HG03565 (cell line): ENCODE results near the gene CABLES2.

Source experiments
- ATAC-seq: cut with Tn5 transposase; IDR thresholded peaks from one replicate; pipeline ENCODE4 v1.9.1; 2021; ENCODE audit warnings: mild to moderate bottlenecking, moderate library complexity; ENCODE audit not compliant: unreplicated experiment

Gene CABLES2, protein sequence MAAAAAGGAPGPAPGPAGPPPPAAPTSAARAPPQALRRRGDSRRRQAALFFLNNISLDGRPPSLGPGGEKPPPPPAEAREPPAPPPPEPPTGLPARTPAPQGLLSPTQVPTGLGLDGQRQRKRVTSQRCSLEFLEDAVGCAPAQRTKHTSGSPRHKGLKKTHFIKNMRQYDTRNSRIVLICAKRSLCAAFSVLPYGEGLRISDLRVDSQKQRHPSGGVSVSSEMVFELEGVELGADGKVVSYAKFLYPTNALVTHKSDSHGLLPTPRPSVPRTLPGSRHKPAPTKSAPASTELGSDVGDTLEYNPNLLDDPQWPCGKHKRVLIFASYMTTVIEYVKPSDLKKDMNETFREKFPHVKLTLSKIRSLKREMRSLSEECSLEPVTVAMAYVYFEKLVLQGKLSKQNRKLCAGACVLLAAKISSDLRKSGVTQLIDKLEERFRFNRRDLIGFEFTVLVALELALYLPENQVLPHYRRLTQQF

GRCh38 chr20:62407221-62407992 lies at the start of gene CABLES2:
CABLES2 (minus strand) TSS chr20:62407285; CDS start chr20:62407276, 9 bp downstream.
- peak; percentile 83 for ATAC-seq

DNA sequence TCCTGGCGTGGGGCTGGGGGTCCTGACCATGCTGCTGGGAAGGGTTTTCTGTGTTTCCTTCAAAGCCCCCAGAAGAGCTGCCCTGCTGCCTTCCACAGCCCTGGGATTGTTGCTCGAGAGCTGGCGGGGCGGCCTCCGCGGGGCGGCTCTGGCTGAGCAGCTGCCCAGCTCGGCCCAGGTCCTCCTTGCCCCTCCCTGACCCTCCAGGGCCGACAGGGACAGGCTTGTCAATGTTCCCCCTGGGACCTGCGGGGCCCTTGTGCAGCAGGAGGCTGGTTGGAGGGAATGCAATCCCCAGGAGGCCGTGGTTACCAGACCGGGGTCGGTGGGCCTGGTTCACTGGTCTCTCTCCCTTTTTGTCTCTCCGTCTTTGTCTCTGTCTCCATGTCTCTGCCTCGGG lies 48.8 kb upstream of the CABLES2 start:
- no peak for ATAC-seq

DNA sequence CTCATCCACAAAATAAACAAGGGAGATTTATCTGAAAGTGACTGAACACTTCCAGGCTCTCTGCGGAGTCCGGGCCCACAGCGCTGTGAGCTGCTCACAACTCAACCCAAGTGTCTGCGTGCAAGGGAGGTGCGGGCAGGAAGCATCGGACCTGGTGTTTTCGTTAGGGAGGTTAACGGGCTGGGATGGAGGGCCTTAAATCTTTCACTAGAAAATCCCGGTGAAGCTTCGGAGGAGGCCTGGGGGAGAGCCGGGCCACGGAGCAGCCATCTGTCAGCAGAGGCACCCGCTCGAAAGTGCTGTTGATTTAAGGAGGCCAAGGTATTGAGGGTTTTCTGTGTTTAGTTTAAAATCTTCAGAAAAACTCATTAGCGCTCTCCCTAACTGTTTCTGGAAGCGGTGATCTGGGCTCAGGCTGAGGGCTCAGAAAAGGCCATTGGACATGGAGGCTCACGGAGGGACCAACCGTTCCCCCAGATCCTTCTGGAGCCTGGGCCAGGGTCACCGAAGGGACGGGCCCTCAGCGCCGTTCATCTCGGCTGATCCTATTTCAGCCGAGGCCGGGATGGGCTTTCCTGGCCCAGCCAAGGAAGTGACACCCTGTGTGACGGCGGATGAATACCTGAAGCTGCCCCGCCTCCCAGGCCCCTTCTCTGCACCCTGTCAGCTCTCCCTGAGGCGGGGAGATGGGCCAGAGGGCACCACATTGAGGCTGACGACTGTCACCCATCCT lies 48.0 kb upstream of the CABLES2 start:
- ATAC-seq: no peak

DNA sequence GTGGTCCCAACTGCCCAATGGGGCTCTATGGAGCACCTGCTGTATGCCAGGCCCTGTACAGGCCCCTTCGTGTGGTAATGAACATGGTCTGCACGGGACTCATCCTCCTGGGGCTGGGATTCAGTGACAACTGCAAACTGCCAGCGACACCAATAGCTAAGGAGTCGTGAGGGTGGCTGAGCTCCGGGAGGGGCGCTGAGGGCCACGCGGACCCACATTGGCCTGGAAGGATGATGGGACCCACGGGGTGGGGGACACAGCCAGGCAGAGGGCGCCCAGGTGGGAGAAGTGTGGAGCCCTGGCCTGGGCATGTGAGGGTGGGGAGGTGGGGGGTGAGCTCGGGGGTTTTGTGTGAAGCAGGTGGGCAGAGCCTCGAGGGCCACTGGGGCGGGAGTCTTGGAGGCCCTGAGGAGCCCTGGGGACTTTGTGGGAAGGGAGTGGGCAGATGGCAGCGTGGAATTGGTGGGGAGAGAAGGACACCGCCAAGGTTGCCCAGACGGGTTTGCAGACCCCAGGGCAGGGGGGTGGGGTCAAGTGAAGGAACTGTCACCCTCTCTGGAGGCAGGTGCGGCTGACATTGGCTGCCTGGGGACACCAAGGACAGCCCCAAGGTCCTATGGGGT lies 46.2 kb upstream of the CABLES2 start:
- ATAC-seq: no peak

DNA sequence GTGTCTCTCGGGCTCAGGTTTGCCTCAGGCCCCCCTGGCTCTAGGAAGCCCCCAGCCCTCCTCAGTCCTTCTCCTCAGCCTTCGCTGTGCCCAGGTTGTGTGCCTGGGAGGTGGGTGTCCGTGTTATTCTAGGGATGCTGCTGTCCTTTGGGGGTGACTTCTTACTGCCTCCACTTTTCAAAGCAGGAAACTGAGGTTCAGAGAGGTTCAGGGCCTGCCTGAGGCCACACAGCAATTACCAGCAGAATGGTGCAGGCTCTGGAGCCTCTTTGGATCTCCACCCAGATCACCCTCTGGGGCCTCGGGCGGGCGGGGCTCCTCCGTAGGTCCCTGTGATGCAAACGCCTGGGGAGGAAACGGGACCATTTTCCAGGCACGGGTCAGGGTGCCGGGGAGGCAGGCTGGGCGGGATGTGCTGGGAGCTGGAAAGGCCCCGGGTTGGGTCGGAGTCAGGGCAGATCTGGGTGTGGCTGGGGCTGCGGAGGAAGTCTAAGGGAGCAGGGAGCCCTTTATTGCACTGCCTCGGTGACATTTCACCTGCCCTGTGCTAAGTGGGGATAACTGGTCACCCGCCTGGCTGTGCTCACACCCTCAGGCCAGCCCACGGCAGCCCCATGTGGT lies 45.5 kb upstream of the CABLES2 start:
- no peak for ATAC-seq

GRCh38 chr20:62451970-62452369 lies 44.9 kb upstream of the CABLES2 start:
- no peak for ATAC-seq

DNA sequence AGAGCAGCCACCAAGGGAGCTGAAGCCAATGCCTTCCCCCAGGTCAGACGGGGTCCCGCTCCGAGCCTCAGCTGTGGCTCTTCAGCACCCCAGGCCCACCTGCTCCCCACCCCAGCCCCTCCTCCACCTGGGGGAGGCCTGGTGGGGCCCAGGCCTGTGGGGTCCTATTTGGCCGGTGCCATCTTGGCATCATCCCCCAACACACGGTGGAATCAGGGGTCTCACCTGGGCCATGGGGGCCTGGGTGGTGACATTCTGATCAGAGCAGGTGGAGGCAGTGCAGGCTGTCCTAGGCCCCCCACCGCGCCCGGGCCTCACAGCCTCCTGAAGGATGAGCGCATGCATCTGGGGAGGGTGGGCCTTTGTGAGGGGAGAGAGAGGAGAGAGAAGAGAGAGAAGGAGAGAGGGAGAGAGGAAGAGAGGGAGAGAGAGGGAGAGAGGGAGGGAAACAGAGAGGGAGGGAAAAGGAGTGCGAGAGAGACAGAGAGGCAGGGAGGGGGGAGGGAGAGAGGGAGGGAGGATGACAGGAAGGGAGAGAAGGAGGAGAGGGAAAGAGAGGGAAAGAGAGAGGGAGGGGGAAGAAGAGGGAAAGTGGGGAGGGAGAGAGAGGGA lies 44.2 kb upstream of the CABLES2 start:
- no peak for ATAC-seq

- no peak for ATAC-seq
Observed at GRCh38 chr20:62449951-62450691, 43.0 kb upstream of the CABLES2 start.

DNA sequence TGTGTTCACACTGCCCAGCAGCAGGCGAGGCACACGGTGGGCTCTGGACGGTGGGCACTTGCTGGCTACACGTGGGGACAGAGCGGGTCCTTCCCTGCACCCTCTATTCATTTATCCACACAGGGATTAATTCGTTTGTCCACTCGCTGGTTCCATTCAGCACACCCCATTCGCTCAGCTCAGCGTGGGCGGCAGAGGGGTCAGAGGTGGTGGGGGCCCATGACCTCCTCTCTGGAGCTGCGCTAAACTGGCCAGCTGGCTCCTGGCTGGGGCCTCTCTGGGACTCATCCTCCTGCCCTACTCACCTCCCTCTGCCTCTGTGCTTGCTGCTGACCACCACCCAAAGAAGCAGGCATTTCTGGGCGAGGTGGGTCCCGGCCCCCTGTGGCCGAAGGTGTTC lies 41.7 kb upstream of the CABLES2 start:
- ATAC-seq: no peak

DNA sequence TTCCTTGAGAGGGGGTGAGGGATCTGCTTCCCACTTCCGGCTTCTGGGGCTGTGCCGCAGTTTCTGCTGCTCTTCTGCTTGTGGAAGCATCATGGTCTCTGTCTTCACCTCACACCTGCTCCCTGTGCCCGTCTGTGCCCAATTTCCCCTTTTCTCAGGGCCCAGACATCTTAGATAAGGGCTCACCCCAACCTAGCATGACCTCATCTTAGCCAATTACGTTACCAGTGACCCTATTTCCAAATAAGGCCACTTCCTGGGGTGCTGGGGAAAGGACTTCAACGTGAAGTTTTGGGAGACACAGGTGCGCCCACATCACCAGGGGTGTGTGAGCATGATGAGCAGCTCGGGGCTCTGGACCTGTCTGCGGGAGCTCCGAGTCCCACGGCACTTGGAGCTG lies 41.0 kb upstream of the CABLES2 start:
- ATAC-seq: no peak

DNA sequence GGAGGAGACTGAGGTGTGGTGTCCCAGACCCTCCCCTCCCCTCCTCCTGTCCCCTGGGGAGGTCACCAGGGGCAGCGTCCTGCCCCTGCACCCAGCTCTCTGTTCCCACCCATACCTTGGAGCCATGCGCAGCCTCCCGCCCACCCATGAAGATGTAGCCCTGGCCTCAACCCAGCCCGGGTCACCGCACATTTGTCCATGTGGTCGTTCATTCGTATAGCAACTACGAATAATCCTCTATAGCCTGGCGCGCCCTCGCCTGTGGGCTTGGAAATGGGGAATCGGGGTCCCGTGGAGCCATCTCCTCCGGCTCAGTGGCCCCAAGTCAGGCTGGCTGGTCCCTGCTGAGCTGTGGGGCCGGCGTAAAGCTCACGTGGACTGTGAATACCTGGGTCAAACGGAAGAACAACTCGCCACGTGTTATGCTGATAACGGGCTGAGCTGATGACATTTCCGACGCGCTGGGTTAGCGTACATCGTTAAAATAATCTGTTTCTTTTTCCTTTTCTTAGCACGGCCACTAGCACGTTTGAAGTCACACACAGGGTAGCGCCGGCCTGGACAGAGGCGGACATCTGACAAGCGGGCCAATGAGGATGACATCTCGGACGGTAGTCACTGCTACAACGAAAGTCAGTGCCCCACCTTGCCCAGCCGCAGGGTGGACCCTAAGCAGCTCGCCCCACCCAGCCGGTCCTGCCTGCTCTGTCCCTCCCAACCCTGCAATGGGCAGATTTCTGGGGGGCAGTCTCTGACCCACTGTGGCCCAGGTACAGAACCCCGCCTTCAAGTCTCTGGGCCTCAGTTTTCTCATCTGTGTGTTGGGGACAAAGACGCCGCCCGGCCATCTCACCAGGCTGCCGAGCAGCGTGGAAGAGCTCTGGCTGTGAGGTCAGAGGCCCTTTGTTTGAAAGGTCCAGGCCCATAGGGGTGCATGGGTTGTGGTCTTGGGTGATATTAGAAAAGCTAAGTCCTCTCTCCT lies 40.1 kb upstream of the CABLES2 start:
- no peak for ATAC-seq

- ATAC-seq: no peak
Observed at GRCh38 chr20:62446481-62446880, 39.4 kb upstream of the CABLES2 start.

DNA sequence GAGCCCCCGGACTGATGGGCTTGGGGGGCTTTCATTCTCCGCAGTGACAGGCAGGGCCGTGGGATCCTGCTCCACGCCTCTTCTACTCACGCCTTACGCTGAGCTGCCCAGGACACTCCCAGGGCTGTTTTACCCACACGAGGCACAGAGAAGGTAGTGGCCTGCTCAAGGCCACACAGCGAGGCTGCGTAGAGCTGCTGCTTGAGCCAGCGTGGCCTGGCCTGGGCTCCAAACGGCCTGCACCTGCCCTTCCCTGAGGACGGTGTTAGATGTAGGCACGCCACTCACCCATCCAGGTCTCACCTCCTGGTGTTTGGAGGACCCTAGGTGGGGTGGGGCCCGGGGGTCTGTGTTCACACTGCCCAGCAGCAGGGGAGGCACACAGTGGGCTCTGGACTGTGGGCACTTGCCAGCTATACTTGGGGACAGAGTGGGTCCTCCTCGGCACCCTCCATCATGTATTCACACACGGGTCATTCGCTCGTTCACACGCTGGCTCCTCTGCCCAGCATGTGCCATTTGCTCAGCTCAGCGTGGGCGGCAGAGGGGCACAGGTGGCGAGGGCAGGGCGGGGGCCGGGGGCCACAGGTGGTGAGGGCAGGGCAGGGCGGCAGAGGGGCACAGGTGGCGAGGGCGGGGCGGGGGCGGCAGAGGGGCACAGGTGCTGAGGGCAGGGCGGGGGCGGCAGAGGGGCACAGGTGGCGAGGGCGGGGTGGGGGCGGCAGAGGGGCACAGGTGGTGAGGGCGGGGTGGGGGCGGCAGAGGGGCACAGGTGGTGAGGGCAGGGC lies 38.7 kb upstream of the CABLES2 start:
- no peak for ATAC-seq

- ATAC-seq: no peak
Observed at GRCh38 chr20:62444286-62444685, 37.2 kb upstream of the CABLES2 start.

DNA sequence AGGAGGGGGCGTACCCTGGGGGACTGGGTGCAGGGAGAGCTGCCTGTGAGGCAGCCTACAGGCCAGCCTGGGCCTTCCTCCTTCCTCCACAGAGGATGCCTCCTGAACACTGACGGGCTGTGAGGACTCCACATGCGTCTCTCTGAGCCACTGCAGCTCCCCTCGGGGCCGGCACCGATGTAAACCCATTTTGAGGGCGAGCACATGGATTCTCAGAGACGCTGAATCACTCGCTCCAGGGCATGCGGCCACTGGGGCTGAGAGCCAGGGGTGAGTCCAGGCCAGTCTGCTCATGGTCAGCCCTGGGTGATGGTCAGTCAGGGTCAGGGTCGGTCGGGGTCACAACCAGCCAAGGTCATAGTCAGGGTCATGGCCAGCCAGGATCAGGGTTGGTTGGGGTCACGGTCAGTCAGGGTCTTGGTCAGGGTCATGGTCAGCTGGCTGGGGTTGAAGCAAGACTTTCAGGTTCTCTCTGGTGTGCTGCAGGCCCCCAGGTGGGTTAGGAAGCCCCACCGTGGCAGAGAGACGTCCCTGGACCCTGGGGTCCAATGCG lies 35.0 kb upstream of the CABLES2 start:
- ATAC-seq: no peak

DNA sequence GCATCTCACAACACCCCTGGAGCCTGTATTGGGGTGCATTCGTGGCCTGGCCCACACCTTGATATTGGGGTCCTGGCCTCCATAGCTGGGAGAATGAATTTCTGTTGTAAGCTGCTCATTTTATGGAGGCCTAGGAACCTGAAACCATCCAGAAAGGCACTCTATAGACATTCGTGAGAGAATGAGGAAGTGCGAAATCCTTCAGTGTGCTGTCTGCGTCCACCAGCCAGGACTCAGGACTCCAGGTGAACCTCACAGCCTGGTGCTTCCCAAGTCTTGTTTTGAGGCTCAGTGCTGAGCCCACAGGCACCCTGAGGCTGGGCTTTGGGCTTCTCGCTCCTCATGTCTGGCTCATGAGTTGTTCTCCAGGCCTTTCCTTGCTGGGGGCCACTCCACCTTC lies 32.1 kb upstream of the CABLES2 start:
- no peak for ATAC-seq

GRCh38 chr20:62437927-62438326 lies 30.8 kb upstream of the CABLES2 start:
- ATAC-seq: no peak
